ENCODE measurements around the gene SLC35F1. TPM values are rescaled to one million over a fixed set of nuclear protein-coding genes. Genes with fewer than 3 reads are reported as not detected.

The SLC35F1 gene
- total RNA-seq, 6 donors from 2014 or later = 0.11 to 0.15 (median 0.13) TPM; not detected in 3

DNA sequence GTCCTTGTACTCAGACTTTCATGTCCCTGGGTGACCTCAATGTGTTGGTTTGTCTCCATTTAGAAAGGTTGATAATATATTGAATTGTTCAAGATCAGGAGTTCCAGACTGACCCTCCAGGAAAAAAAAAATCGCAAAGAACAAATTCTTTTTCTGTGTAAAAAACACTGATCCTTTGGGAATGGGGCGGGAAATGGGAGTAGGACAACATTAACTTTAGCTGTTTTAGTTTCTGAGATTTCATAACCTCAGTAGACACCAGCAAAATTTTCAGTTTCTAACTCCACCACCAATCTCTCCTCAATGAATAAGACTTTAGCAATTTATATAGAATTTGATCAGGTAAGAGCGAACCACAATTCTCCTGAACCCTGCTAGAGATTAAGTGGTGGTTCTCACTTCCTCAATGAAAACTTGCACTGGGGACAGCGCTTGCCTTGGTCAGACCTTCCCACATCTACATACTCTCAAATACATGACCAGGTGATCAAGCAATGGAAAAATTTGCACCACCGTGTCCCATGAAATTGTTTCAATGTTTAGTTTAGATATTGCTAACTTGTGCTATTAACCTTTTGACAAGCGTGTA lies 409.8 kb downstream of the SLC35F1 start:
- 77 to 79% methylated on average over 6 of the region's 6 CpGs for WGBS, 2 donors
- TF ChIP-seq, protein P1, sequence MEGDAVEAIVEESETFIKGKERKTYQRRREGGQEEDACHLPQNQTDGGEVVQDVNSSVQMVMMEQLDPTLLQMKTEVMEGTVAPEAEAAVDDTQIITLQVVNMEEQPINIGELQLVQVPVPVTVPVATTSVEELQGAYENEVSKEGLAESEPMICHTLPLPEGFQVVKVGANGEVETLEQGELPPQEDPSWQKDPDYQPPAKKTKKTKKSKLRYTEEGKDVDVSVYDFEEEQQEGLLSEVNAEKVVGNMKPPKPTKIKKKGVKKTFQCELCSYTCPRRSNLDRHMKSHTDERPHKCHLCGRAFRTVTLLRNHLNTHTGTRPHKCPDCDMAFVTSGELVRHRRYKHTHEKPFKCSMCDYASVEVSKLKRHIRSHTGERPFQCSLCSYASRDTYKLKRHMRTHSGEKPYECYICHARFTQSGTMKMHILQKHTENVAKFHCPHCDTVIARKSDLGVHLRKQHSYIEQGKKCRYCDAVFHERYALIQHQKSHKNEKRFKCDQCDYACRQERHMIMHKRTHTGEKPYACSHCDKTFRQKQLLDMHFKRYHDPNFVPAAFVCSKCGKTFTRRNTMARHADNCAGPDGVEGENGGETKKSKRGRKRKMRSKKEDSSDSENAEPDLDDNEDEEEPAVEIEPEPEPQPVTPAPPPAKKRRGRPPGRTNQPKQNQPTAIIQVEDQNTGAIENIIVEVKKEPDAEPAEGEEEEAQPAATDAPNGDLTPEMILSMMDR (IDR thresholded peaks at IDR 0.05) = no peak
- Histone ChIP-seq H3K27ac (peak overlapping the region in 3 of 4 donors; percentile 5 to 40 (median 35)), H3K36me3 (no peaks in the 10 kb centered on the region), H3K4me3 (no peak overlapping the region), H3K27me3 (no peaks in the 10 kb centered on the region), H3K9me3 (no peaks in the 10 kb centered on the region), H3K4me1 (peaks cover 0 to 17% (median 7%) of the 10 kb centered on the region in 4 donors)
- no peak for ATAC-seq (ENCODE audit: low FRiP score in 2 of 2)
- DNase-seq = no peak

DNA sequence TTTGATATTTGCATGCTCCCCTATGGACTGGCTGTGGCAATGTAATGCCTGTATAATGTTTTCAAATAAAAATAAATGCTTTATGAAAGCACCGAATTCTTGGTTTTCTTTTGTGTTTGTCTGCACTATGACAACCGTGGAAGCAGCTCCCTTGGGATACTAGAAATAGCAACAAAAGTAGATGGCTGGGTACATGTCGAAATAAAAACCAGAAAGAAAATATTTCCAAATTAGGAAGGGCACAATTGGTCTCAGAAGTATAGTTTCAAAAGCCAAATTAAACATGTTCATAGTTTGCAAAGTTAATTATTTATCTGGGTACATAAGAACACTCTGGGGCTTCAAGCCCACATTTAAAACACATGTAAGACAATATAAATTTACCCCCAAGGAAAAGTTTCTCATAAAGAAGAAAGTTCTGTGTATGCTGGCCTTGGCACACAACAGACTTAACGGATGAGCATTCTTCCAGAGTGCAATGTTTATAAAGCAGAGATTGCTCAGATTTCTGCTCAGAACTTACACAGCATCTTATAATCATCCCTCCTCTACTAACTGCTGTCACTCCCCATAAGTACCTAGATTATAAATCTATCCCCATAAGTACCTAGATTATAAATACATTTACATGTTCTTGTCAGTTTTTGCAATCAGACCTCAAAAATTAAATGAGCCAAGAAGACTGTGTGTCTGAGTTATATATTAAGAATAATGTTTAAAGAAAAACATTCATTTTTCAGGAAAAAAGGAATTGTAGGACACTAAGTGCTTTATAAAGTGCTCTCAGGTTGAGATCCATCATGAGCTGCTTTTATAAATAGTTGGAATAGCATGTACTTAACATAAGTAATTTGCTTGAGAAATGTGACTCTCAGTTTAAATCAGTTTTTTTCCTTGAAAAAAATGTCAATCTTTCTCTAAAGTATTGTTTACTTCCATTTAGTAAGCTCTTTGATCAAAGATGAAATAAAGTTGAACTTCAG lies 410.8 kb downstream of the SLC35F1 start:
- WGBS, 2 donors = 47 to 51% methylated on average over 4 of the region's 4 CpGs
- H3K4me3 ChIP-seq = no peak overlapping the region
- no peak for DNase-seq
- H3K36me3 ChIP-seq = no peaks in the 10 kb centered on the region
- peaks cover 0 to 17% (median 7%) of the 10 kb centered on the region in 4 donors for H3K4me1 ChIP-seq
- TF ChIP-seq, protein P1 (IDR thresholded peaks at IDR 0.05) = no peak
- TF ChIP-seq POLR2AphosphoS5 (IDR thresholded peaks at IDR 0.05) (no peak), POLR2A (IDR thresholded peaks at IDR 0.05) (no peak), EP300 (IDR thresholded peaks at IDR 0.05) (no peak)
- H3K27ac ChIP-seq = peak overlapping the region; percentile 2 to 58 (median 42)
- ATAC-seq (ENCODE audit: low FRiP score in 2 of 2) = peak in 1 of 2 donors; percentile 48
- H3K9me3 ChIP-seq = no peaks in the 10 kb centered on the region
- H3K27me3 ChIP-seq = no peaks in the 10 kb centered on the region

DNA sequence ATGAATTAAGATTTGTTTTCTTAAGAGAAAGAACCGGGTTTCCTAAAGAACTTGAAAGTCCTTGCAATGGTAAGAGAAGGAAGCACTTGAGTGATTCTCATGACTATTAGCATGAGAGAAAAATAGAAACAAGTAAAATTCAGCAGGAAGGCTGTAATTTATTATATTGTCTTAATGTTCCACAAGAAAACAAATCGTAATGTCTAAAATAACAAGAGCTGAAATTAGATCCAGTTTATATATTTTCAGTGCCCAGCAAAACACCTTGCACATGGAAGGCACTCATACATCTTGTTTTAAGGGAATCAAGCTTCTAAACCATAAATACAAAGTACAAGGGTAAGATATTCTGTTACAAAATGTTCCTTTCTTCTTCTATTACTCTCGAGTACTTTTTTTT lies 411.6 kb downstream of the SLC35F1 start:
- H3K27ac ChIP-seq = peak overlapping the region; percentile 16 to 58 (median 42)
- H3K4me1 ChIP-seq = peaks cover 0 to 17% (median 7%) of the 10 kb centered on the region in 4 donors
- H3K27me3 ChIP-seq = no peaks in the 10 kb centered on the region
- DNase-seq (no peak), ATAC-seq (ENCODE audit: low FRiP score in 2 of 2) (no peak)
- WGBS, 2 donors = 14 to 26% methylated on average over 3 of the region's 3 CpGs
- H3K9me3 ChIP-seq = no peaks in the 10 kb centered on the region
- TF ChIP-seq POLR2AphosphoS5 (IDR thresholded peaks at IDR 0.05) (no peak), EP300 (IDR thresholded peaks at IDR 0.05) (no peak), POLR2A (IDR thresholded peaks at IDR 0.05) (no peak)
- TF ChIP-seq, protein P1 (IDR thresholded peaks at IDR 0.05) = no peak
- no peaks in the 10 kb centered on the region for H3K36me3 ChIP-seq
- no peak overlapping the region for H3K4me3 ChIP-seq

DNA sequence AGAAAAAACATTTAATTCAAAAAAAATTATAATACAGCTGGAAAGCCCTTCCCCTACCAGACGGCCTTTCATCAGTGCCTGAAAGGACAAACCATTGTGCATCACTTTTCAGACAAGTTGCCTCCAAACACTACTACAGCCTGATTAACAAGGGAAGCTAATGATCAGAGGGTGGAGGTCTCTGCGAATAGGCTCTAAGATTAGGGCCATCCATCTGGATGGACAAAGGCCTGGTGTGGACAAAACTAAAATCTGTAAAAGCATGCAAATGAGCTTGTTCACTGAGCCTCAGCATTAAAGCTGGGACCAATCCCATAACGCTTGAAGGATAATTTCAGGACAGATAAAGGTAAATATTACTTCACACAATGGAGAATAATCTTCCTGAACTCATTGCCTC lies 412.4 kb downstream of the SLC35F1 start:
- TF ChIP-seq EP300 (IDR thresholded peaks at IDR 0.05) (no peak), POLR2A (IDR thresholded peaks at IDR 0.05) (no peak), POLR2AphosphoS5 (IDR thresholded peaks at IDR 0.05) (no peak)
- TF ChIP-seq, protein P1 (IDR thresholded peaks at IDR 0.05) = no peak
- Histone ChIP-seq H3K36me3 (no peaks in the 10 kb centered on the region), H3K4me1 (peaks cover 0 to 17% (median 7%) of the 10 kb centered on the region in 4 donors), H3K4me3 (no peak overlapping the region), H3K27ac (no peak overlapping the region), H3K9me3 (no peaks in the 10 kb centered on the region), H3K27me3 (no peaks in the 10 kb centered on the region)
- WGBS, 2 donors = 88 to 91% methylated on average over 3 of the region's 3 CpGs
- ATAC-seq (ENCODE audit: low FRiP score in 2 of 2) (no peak), DNase-seq (no peak)

Data from upper lobe of left lung (tissue), 6 donors.